IMR-90 (cell line): ENCODE measurements around the gene MAFB. TPM values are rescaled to one million over a fixed set of nuclear protein-coding genes. Genes with fewer than 3 reads are reported as not detected.

ENCODE experiments used
- ATAC-seq: fragments of 200-7000 bp; cut with Tn5 transposase; 2 replicates; pipeline ENCODE4 v1.9.1; 2020; ENCODE audit warnings: low read depth, mild to moderate bottlenecking, moderate library complexity
- BruUV-seq: library from RNA; stranded (reverse); fragments of 400-500 nt; replicated peaks from 2 replicates; lab custom pipeline; 2021; lab: Mats Ljungman, UMichigan
- CTCF ChIA-PET: fragments of 300-600 bp; formaldehyde crosslinking; extraction: SDS; loops from one replicate; lab custom pipeline; 2021; ENCODE audit warnings: antibody characterized with exemption; lab: Yijun Ruan, JAX
- POLR2A ChIA-PET: fragments of 300-600 bp; sonication (Branson Sonifier 250); formaldehyde crosslinking; loops from one replicate; lab custom pipeline; 2022; ENCODE audit warnings: antibody characterized with exemption; ENCODE audit not compliant: unreplicated experiment; lab: Charles Lee
- DNase-seq: peaks from one replicate; pipeline ENCODE4 v3.0.0; 2013
- H2AFZ ChIP-seq: replicated peaks from 2 replicates; pipeline ENCODE3; 2013; ENCODE audit warnings: low read length, mild to moderate bottlenecking; ENCODE audit not compliant: poor library complexity
- H2AK5ac ChIP-seq: 2 replicates; pipeline ENCODE4 v1.6.1; 2013; ENCODE audit warnings: low read depth, low read length, inconsistent platforms
- H2AK9ac ChIP-seq: replicated peaks from 2 replicates; pipeline ENCODE3; 2013; ENCODE audit warnings: mild to moderate bottlenecking, low read depth, low read length, moderate library complexity; ENCODE audit not compliant: poor library complexity
- H2BK120ac ChIP-seq: 2 replicates; pipeline ENCODE4 v1.6.1; 2013; ENCODE audit warnings: low read depth, low read length, inconsistent platforms
- H2BK15ac ChIP-seq: 3 replicates; pipeline ENCODE4 v1.6.1; 2013; ENCODE audit warnings: low read depth, low read length, inconsistent platforms
- H2BK20ac ChIP-seq: 2 replicates; pipeline ENCODE4 v1.6.1; 2013; ENCODE audit warnings: low read depth, mild to moderate bottlenecking, inconsistent platforms, low read length, moderate library complexity
- H2BK5ac ChIP-seq: 2 replicates; pipeline ENCODE4 v1.6.1; 2013; ENCODE audit warnings: mild to moderate bottlenecking, low read depth, low read length, inconsistent platforms; ENCODE audit not compliant: poor library complexity, severe bottlenecking
- H3K14ac ChIP-seq: replicated peaks from 2 replicates; pipeline ENCODE4 v1.6.1; 2013; ENCODE audit warnings: low read depth, low read length, inconsistent platforms
- H3K18ac ChIP-seq: 2 replicates; pipeline ENCODE4 v1.6.1; 2013; ENCODE audit warnings: low read depth, low read length, control low read depth
- H3K23ac ChIP-seq: 2 replicates; pipeline ENCODE4 v1.6.1; 2013; ENCODE audit warnings: low read depth, low read length, inconsistent platforms
- H3K27ac ChIP-seq: 2 replicates; pipeline ENCODE4 v1.5.1; 2013; ENCODE audit warnings: mild to moderate bottlenecking, control low read depth, low read length; ENCODE audit not compliant: insufficient read depth
- H3K27me3 ChIP-seq: 2 replicates; pipeline ENCODE4 v1.6.1; 2013; ENCODE audit warnings: low read length; ENCODE audit not compliant: control insufficient read depth, insufficient read depth
- H3K36me3 ChIP-seq: 2 replicates; pipeline ENCODE4 v1.6.1; 2013; ENCODE audit warnings: low read length, mixed read lengths; ENCODE audit not compliant: control insufficient read depth, insufficient read depth
- H3K4ac ChIP-seq: 2 replicates; pipeline ENCODE4 v1.6.1; 2013; ENCODE audit warnings: low read depth, low read length, inconsistent platforms
- H3K4me1 ChIP-seq: 2 replicates; pipeline ENCODE4 v1.6.1; 2013; ENCODE audit warnings: low read length, mixed read lengths; ENCODE audit not compliant: control insufficient read depth, insufficient read depth
- H3K4me2 ChIP-seq: 2 replicates; pipeline ENCODE4 v1.6.1; 2013; ENCODE audit warnings: low read depth, mild to moderate bottlenecking, control low read depth, low read length, moderate library complexity
- H3K4me3 ChIP-seq: 2 replicates; pipeline ENCODE4 v1.5.1; 2013; ENCODE audit warnings: low read depth, mild to moderate bottlenecking, control low read depth, low read length, moderate library complexity; ENCODE audit not compliant: insufficient read depth
- H3K56ac ChIP-seq: 2 replicates; pipeline ENCODE4 v1.6.1; 2013; ENCODE audit warnings: low read length, inconsistent platforms; ENCODE audit not compliant: insufficient read depth; ENCODE audit errors: extremely low read depth
- H3K79me1 ChIP-seq, 2 experiments: 2 replicates each; pipeline ENCODE4 v1.6.1; 2013; ENCODE audit warnings: low read length in 2 of 2, inconsistent platforms in 1 of 2, low read depth in 1 of 2
- H3K9ac ChIP-seq: 2 replicates; pipeline ENCODE4 v1.6.1; 2013; ENCODE audit warnings: low read depth, low read length, control low read depth
- H3K9me1 ChIP-seq: 2 replicates; pipeline ENCODE4 v1.6.1; 2013; ENCODE audit warnings: low read length, inconsistent platforms; ENCODE audit not compliant: insufficient read depth
- H3K9me3 ChIP-seq: 2 replicates; pipeline ENCODE4 v1.6.1; 2013; ENCODE audit warnings: low read length; ENCODE audit not compliant: control insufficient read depth, insufficient read depth
- H4K20me1 ChIP-seq: 2 replicates; pipeline ENCODE4 v1.6.1; 2013; ENCODE audit warnings: low read length, inconsistent platforms; ENCODE audit not compliant: insufficient read depth
- H4K5ac ChIP-seq: 2 replicates; pipeline ENCODE4 v1.6.1; 2013; ENCODE audit warnings: mild to moderate bottlenecking, low read depth, low read length, control low read depth
- H4K8ac ChIP-seq, 2 experiments: 2 replicates each; pipeline ENCODE4 v1.6.1; 2013; ENCODE audit warnings: low read depth in 2 of 2, low read length in 2 of 2, control low read depth in 1 of 2, inconsistent platforms in 1 of 2
- H4K91ac ChIP-seq: 2 replicates; pipeline ENCODE4 v1.6.1; 2013; ENCODE audit warnings: low read depth, low read length, inconsistent platforms; ENCODE audit not compliant: insufficient read depth
- CEBPB ChIP-seq: IDR thresholded peaks from 2 replicates; pipeline ENCODE4 v1.6.1; 2012; ENCODE audit warnings: low read depth, low read length, improper control_type of control experiment
- ELK1 ChIP-seq: fragments of 150-350 bp; IDR thresholded peaks from 2 replicates; pipeline ENCODE4 v1.6.1; 2016; ENCODE audit warnings: low read depth, mild to moderate bottlenecking, low read length, moderate library complexity, borderline replicate concordance
- FOS ChIP-seq: fragments of 150-350 bp; IDR thresholded peaks from 2 replicates; pipeline ENCODE4 v1.6.1; 2016; ENCODE audit warnings: low read depth, low read length
- MAFK ChIP-seq: IDR thresholded peaks from 2 replicates; pipeline ENCODE4 v1.6.1; 2012; ENCODE audit warnings: low read depth, low read length, improper control_type of control experiment
- MAZ ChIP-seq: IDR thresholded peaks from 2 replicates; pipeline ENCODE4 v1.6.1; 2012; ENCODE audit warnings: low read depth, mild to moderate bottlenecking, low read length, improper control_type of control experiment, moderate library complexity, borderline replicate concordance
- MXI1 ChIP-seq: IDR thresholded peaks from 2 replicates; pipeline ENCODE4 v1.6.1; 2012; ENCODE audit warnings: low read depth, mild to moderate bottlenecking, low read length, moderate library complexity, borderline replicate concordance
- NFE2L2 ChIP-seq: fragments of 150-350 bp; IDR thresholded peaks from 2 replicates; pipeline ENCODE4 v1.6.1; 2016; ENCODE audit warnings: low read depth, mild to moderate bottlenecking, low read length
- POLR2A ChIP-seq: IDR thresholded peaks from 2 replicates; pipeline ENCODE4 v1.6.1; 2012; ENCODE audit warnings: mild to moderate bottlenecking, low read depth, low read length
- RAD21 ChIP-seq: IDR thresholded peaks from 2 replicates; pipeline ENCODE4 v1.6.1; 2012; ENCODE audit warnings: low read length, improper control_type of control experiment
- RCOR1 ChIP-seq: IDR thresholded peaks from 2 replicates; pipeline ENCODE4 v1.6.1; 2012; ENCODE audit warnings: mild to moderate bottlenecking, low read length, improper control_type of control experiment; ENCODE audit not compliant: insufficient replicate concordance
- SMC3 ChIP-seq: fragments of 150-350 bp; IDR thresholded peaks from 2 replicates; pipeline ENCODE4 v1.6.1; 2016; ENCODE audit warnings: low read depth, mild to moderate bottlenecking, antibody characterized with exemption, low read length, moderate library complexity
- USF2 ChIP-seq: fragments of 150-350 bp; IDR thresholded peaks from 2 replicates; pipeline ENCODE4 v1.6.1; 2017; ENCODE audit warnings: mild to moderate bottlenecking, antibody characterized with exemption, low read length, low read depth
- WGBS, 2 experiments: methylation state at CpG; one replicate each; pipeline versions ENCODE4 v1.1.5 to v1.1.7; 2013; ENCODE audit warnings: missing lambda C conversion rate in 2 of 2; ENCODE audit not compliant: insufficient read length in 1 of 2; ENCODE audit errors: extremely low coverage in 2 of 2; 5-methylcytosine and 5-hydroxymethylcytosine counted together
- dilution Hi-C: fragments of 300-500 bp; cut with HindIII; formaldehyde crosslinking; loops from one replicate; pipeline ENCODE4 v1.14.3; 2018; ENCODE audit warnings: low sequenced_read_pairs; ENCODE audit not compliant: unreplicated experiment
- in situ Hi-C: fragments of 300-500 bp; cut with MboI; formaldehyde crosslinking; loops from 3 replicates; pipeline ENCODE4 v1.14.3; 2019; ENCODE audit warnings: low sequenced_read_pairs, inconsistent platforms, mixed read lengths
- intact Hi-C: fragments of 100-400 bp; cut with micrococcal nuclease; formaldehyde crosslinking; loops from 2 replicates; pipeline ENCODE4 v1.10.0; 2022
- polyA plus RNA-seq, 3 experiments: library from polyadenylated mRNA; depleted of rRNA; stranded (reverse); fragments of >200 nt; gene quantifications; 2 replicates each; pipeline ENCODE4 v1.2.3, GENCODE V29; 2012; ENCODE audit warnings: low replicate concordance in 1 of 3
- total RNA-seq: library from RNA; depleted of rRNA; stranded (reverse); fragments of >200 nt; gene quantifications from 2 replicates; pipeline ENCODE4 v1.2.3, GENCODE V29; 2012

MAFB gene
- total and polyA plus RNA-seq, 2 of the 4 experiments (the other 2 are of a cell fraction): 0.07 TPM; not detected in 1

- Histone ChIP-seq H4K20me1 (no peaks in the 10 kb centered on the region), H4K5ac (no peak overlapping the region), H4K91ac (no peak overlapping the region), H2AK9ac (no peak overlapping the region), H3K18ac (no peak overlapping the region), H3K4me2 (no peak overlapping the region), H3K14ac (no peak overlapping the region), H2BK5ac (no peak overlapping the region), H2AK5ac (no peak overlapping the region), H4K8ac (no peak overlapping the region), H3K56ac (no peak overlapping the region), H3K9me1 (no peaks in the 10 kb centered on the region), H2BK120ac (no peak overlapping the region), H3K9ac (no peak overlapping the region), H3K27me3 (peaks cover 3% of the 10 kb centered on the region; the same call in 1 of the 2 replicates), H3K79me1 (no peaks in the 10 kb centered on the region), H3K27ac (no peak overlapping the region), H3K9me3 (no peaks in the 10 kb centered on the region), H3K23ac (no peak overlapping the region), H3K4ac (no peak overlapping the region), H2BK15ac (no peak overlapping the region), H3K4me3 (no peak overlapping the region), H2AFZ (no peak overlapping the region), H3K36me3 (no peaks in the 10 kb centered on the region), H2BK20ac (no peak overlapping the region), H3K4me1 (no peaks in the 10 kb centered on the region)
- BruUV-seq: no TSS peak
- POLR2A ChIA-PET: no interaction called here
- CTCF ChIA-PET: interaction anchor here (0.5 kb wide), 1 partner anchor 132 kb away, joined by 3 read pairs; no protein-coding TSS in a partner anchor
- ATAC-seq (no peak), DNase-seq (no peak)
- WGBS, 2 experiments: 67% methylated on average over 1 of the region's 7 CpGs; no CpG with 5 or more reads in 1 of the 2 experiments
- no peak for TF ChIP-seq CEBPB
- no peak for TF ChIP-seq POLR2A
- TF ChIP-seq FOS: no peak
- TF ChIP-seq RCOR1: no peak
- TF ChIP-seq MXI1: no peak
- TF ChIP-seq MAZ: no peak
- TF ChIP-seq RAD21: no peak
- TF ChIP-seq USF2: no peak
- no peak for TF ChIP-seq MAFK
- no peak for TF ChIP-seq SMC3
- TF ChIP-seq NFE2L2: no peak
- no peak for TF ChIP-seq ELK1
- in situ Hi-C loops (no loop called here), dilution Hi-C loops (no loop called here), intact Hi-C loops (no loop called here)
Observed at GRCh38 chr20:40724566-40724965, 35.5 kb upstream of the MAFB start.
